ENCODE data around the gene PLAU. TPM values are rescaled to one million over a fixed set of nuclear protein-coding genes. Genes with fewer than 3 reads are reported as not detected.

The PLAU gene
- total and polyA plus RNA-seq, 9 of the 15 experiments (the other 6 are each of a cell fraction or from before 2014, with no cell fraction given): 2.1 to 16.9 (median 3.3) TPM

DNA sequence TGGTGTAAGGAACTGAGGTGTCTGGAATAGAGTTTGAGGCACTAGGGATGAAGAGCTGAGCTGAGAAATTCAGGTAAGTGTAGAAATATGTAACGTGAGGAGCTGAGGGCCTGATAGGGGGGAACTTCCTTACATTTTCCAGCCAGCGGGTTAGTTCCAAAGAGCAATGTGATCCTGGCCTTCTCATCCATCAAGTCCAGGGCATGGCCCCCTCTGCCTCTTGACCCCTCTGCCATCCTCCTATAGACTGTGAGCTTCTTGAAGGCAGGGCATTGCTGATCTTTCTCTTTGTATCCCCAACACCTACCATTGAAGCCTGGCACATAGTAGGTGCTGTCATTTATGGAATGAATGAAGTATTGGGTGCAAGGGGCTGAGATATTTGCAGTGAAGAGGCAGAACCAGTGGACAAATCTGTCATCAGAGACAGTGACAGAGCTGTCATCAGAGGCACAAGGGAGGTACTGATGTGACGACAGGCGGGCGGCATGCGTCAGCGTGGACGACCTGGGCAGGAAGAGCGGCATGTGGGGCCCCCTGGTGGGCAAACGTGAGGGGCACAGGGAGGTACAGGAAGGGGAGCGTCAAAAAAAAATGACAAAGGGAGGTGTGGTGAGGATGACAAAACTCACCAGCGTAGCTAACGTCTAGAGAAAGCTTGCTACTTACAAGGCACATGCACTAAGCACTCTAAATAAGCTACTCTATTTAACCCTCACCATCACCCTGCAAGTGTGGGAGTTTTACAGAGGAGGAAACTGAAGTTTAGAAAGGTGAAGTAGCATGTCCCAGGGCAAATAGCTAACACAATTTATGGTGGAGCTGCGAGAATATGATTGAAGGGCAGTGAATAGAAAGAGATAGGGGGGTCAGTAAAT lies 31.4 kb upstream of the PLAU start (continued):
- TF ChIP-seq, protein P1, sequence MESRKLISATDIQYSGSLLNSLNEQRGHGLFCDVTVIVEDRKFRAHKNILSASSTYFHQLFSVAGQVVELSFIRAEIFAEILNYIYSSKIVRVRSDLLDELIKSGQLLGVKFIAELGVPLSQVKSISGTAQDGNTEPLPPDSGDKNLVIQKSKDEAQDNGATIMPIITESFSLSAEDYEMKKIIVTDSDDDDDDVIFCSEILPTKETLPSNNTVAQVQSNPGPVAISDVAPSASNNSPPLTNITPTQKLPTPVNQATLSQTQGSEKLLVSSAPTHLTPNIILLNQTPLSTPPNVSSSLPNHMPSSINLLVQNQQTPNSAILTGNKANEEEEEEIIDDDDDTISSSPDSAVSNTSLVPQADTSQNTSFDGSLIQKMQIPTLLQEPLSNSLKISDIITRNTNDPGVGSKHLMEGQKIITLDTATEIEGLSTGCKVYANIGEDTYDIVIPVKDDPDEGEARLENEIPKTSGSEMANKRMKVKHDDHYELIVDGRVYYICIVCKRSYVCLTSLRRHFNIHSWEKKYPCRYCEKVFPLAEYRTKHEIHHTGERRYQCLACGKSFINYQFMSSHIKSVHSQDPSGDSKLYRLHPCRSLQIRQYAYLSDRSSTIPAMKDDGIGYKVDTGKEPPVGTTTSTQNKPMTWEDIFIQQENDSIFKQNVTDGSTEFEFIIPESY (CRISPR knock-in tag; IDR thresholded peaks at IDR 0.05): no peak
- TF ChIP-seq, protein P2, sequence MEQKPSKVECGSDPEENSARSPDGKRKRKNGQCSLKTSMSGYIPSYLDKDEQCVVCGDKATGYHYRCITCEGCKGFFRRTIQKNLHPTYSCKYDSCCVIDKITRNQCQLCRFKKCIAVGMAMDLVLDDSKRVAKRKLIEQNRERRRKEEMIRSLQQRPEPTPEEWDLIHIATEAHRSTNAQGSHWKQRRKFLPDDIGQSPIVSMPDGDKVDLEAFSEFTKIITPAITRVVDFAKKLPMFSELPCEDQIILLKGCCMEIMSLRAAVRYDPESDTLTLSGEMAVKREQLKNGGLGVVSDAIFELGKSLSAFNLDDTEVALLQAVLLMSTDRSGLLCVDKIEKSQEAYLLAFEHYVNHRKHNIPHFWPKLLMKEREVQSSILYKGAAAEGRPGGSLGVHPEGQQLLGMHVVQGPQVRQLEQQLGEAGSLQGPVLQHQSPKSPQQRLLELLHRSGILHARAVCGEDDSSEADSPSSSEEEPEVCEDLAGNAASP (IDR thresholded peaks at IDR 0.05): no peak
- peak; percentile 97 for TF ChIP-seq ZNF24 (IDR thresholded peaks at IDR 0.05)
- TF ChIP-seq, protein P3, sequence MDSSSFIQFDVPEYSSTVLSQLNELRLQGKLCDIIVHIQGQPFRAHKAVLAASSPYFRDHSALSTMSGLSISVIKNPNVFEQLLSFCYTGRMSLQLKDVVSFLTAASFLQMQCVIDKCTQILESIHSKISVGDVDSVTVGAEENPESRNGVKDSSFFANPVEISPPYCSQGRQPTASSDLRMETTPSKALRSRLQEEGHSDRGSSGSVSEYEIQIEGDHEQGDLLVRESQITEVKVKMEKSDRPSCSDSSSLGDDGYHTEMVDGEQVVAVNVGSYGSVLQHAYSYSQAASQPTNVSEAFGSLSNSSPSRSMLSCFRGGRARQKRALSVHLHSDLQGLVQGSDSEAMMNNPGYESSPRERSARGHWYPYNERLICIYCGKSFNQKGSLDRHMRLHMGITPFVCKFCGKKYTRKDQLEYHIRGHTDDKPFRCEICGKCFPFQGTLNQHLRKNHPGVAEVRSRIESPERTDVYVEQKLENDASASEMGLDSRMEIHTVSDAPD (CRISPR knock-in tag; IDR thresholded peaks at IDR 0.05): no peak
- TF ChIP-seq, protein P4, sequence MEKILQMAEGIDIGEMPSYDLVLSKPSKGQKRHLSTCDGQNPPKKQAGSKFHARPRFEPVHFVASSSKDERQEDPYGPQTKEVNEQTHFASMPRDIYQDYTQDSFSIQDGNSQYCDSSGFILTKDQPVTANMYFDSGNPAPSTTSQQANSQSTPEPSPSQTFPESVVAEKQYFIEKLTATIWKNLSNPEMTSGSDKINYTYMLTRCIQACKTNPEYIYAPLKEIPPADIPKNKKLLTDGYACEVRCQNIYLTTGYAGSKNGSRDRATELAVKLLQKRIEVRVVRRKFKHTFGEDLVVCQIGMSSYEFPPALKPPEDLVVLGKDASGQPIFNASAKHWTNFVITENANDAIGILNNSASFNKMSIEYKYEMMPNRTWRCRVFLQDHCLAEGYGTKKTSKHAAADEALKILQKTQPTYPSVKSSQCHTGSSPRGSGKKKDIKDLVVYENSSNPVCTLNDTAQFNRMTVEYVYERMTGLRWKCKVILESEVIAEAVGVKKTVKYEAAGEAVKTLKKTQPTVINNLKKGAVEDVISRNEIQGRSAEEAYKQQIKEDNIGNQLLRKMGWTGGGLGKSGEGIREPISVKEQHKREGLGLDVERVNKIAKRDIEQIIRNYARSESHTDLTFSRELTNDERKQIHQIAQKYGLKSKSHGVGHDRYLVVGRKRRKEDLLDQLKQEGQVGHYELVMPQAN (IDR thresholded peaks at IDR 0.05; ENCODE audit: borderline replicate concordance): peak; percentile 63; the same call in 1 of the 2 replicates
- TF ChIP-seq HCFC1 (IDR thresholded peaks at IDR 0.05; ENCODE audit: low read depth, low read length): peak; percentile 57
- TF ChIP-seq, protein P5, sequence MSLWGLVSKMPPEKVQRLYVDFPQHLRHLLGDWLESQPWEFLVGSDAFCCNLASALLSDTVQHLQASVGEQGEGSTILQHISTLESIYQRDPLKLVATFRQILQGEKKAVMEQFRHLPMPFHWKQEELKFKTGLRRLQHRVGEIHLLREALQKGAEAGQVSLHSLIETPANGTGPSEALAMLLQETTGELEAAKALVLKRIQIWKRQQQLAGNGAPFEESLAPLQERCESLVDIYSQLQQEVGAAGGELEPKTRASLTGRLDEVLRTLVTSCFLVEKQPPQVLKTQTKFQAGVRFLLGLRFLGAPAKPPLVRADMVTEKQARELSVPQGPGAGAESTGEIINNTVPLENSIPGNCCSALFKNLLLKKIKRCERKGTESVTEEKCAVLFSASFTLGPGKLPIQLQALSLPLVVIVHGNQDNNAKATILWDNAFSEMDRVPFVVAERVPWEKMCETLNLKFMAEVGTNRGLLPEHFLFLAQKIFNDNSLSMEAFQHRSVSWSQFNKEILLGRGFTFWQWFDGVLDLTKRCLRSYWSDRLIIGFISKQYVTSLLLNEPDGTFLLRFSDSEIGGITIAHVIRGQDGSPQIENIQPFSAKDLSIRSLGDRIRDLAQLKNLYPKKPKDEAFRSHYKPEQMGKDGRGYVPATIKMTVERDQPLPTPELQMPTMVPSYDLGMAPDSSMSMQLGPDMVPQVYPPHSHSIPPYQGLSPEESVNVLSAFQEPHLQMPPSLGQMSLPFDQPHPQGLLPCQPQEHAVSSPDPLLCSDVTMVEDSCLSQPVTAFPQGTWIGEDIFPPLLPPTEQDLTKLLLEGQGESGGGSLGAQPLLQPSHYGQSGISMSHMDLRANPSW (CRISPR knock-in tag; IDR thresholded peaks at IDR 0.05): no peak; the same call in 1 of the 2 replicates
- no peak for TF ChIP-seq MCM5 (IDR thresholded peaks at IDR 0.05; ENCODE audit: low read depth)
- 0 out of 2 replicates have a peak, but pooled peaks have one; percentile 38 for TF ChIP-seq SMARCE1 (IDR thresholded peaks at IDR 0.05)
- TF ChIP-seq ZNF324 (CRISPR knock-in tag; IDR thresholded peaks at IDR 0.05): no peak
- TF ChIP-seq MLLT1 (IDR thresholded peaks at IDR 0.05): peak; percentile 38 to 85; a peak in 3 of 4 replicates

All from K562 (cell line).